GM13976 (cell line): ENCODE results near the gene SNX8.

Source experiments
- DNase-seq: peaks from one replicate; pipeline ENCODE4 v3.0.0; 2012; ENCODE audit warnings: low spot score
- CTCF ChIP-seq: IDR thresholded peaks from 2 replicates; pipeline ENCODE4 v1.5.1; 2012; ENCODE audit warnings: borderline replicate concordance, mild to moderate bottlenecking; ENCODE audit not compliant: insufficient read depth; ENCODE audit errors: extremely low read depth, missing control alignments, control extremely low read depth
- in situ Hi-C: fragments of 300-500 bp; cut with MboI; formaldehyde crosslinking; loops from one replicate; pipeline ENCODE4 v1.12.0; 2022; ENCODE audit warnings: low sequenced_read_pairs, mixed read lengths, inconsistent platforms; ENCODE audit not compliant: unreplicated experiment

SNX8 gene

GRCh38 chr7:2215851-2216250 lies 98.4 kb downstream of the SNX8 start:
- no peak for TF ChIP-seq CTCF
- no peak for DNase-seq
- in situ Hi-C loops = no loop called here

GRCh38 chr7:2214636-2215035 lies 99.6 kb downstream of the SNX8 start:
- no peak for DNase-seq
- in situ Hi-C loops = no loop called here
- TF ChIP-seq CTCF = no peak

- TF ChIP-seq CTCF = no peak
- no peak for DNase-seq
- in situ Hi-C loops = no loop called here
These were observed 100.6 kb downstream of the SNX8 start for GRCh38 chr7:2213551-2214215.

GRCh38 chr7:2212906-2213305 lies 101.3 kb downstream of the SNX8 start:
- in situ Hi-C loops = no loop called here
- TF ChIP-seq CTCF = no peak
- DNase-seq = no peak

GRCh38 chr7:2211926-2212325 lies 102.3 kb downstream of the SNX8 start:
- in situ Hi-C loops = no loop called here
- no peak for DNase-seq
- no peak for TF ChIP-seq CTCF

GRCh38 chr7:2211259-2211880 lies 102.9 kb downstream of the SNX8 start:
- no peak for TF ChIP-seq CTCF
- in situ Hi-C loops = no loop called here
- DNase-seq = no peak
